ENCODE data around the gene WDR19.

WDR19 gene

GRCh38 chr4:39303871-39304270 lies 121.5 kb downstream of the WDR19 start:
- DNase-seq (ENCODE audit: low spot score) = no peak

GRCh38 chr4:39304651-39305050 lies 122.3 kb downstream of the WDR19 start:
- DNase-seq (ENCODE audit: low spot score) = no peak

GRCh38 chr4:39305912-39306677 lies 123.8 kb downstream of the WDR19 start:
- DNase-seq (ENCODE audit: low spot score) = peak; percentile 12

- DNase-seq (ENCODE audit: low spot score) = no peak
Observed at GRCh38 chr4:39308611-39309010, 126.3 kb downstream of the WDR19 start.

- DNase-seq (ENCODE audit: low spot score) = no peak
Observed at GRCh38 chr4:39312816-39313215, 130.5 kb downstream of the WDR19 start.

GRCh38 chr4:39319676-39320075 lies 137.3 kb downstream of the WDR19 start:
- no peak for DNase-seq (ENCODE audit: low spot score)

GRCh38 chr4:39320381-39321115 lies 138.2 kb downstream of the WDR19 start:
- no peak for DNase-seq (ENCODE audit: low spot score)

- DNase-seq (ENCODE audit: low spot score) = no peak
Observed at GRCh38 chr4:39323821-39324220, 141.5 kb downstream of the WDR19 start.

- no peak for DNase-seq (ENCODE audit: low spot score)
Observed at GRCh38 chr4:39324446-39324845, 142.1 kb downstream of the WDR19 start.

- peak; percentile 17 for DNase-seq (ENCODE audit: low spot score)
Observed at GRCh38 chr4:39324897-39325613, 142.7 kb downstream of the WDR19 start.

- DNase-seq (ENCODE audit: low spot score) = no peak
Observed at GRCh38 chr4:39326468-39326977, 144.2 kb downstream of the WDR19 start.

GRCh38 chr4:39330353-39330752 lies 148.0 kb downstream of the WDR19 start:
- DNase-seq (ENCODE audit: low spot score) = no peak

- no peak for DNase-seq (ENCODE audit: low spot score)
Observed at GRCh38 chr4:39331191-39331590, 148.9 kb downstream of the WDR19 start.
